Retina (tissue), 1 donor: ENCODE measurements around the gene KSR2.
"Not testable (repeated sequence)": the region's sequence is repeated elsewhere in the genome, so short reads cannot be mapped to it uniquely, and the experiment has no call there.

Experiments used
- DNase-seq: peaks from one replicate; pipeline ENCODE4 v3.0.0-alpha.2; 2016

The KSR2 gene

DNA sequence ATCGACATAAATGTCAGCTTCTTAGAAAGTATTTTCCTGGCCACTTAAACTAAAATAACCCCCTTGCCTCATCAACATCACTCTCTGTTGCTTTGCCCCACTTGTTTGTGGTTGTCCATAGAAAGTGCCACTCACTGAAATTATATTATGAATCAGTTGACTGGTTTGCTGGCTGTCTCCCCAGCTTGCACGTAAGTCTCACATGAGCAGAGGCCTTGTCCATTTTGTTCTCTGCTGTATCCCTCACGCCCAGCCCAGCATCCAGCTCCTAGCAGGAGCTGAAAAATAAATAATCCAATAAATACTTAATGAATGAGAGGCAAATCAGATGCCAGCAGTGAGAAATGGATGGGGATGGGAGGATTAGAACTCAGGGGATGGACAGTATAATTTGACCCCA is 159.3 kb downstream of the KSR2 start:
- no peak for DNase-seq

GRCh38 chr12:117807946-117808345 is 160.8 kb downstream of the KSR2 start:
- DNase-seq = no peak

DNA sequence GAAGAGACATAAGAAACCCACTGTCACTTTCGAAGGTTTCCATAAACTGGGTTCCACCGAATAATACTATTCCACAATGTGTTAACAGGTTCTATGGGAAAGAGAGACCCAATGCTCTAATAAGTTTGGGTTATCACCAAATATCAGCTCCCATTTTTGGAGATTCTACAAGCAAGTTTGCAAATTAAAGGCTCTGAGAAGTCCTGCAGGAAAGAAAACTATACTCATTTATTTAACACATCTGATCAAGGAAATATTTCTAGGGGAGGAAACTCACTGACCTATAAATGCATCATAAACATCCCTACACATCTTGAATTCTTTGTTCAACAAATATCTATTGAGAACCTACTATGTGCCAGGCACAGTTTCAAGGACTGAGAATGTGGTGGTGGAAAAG is 161.4 kb downstream of the KSR2 start:
- DNase-seq = no peak

DNA sequence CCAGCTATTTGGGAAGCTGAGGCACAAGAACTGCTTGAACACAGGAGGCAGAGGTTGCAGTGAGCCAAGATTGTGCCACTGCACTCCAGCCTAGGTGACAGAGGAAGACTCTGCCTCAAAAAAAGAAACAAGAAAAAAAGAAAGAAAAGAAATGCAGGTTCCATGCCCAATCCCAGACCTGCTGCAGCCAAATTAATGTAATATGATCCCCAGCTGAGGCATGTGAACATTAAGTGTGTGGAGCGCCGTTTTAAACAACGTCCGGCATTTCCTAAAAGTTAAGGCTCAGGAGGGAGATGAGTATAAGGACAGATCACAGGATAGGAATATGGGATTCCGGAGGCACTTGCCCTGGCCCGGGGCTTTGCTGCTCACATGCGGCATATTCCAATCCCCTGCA is 162.9 kb downstream of the KSR2 start:
- no peak for DNase-seq

DNA sequence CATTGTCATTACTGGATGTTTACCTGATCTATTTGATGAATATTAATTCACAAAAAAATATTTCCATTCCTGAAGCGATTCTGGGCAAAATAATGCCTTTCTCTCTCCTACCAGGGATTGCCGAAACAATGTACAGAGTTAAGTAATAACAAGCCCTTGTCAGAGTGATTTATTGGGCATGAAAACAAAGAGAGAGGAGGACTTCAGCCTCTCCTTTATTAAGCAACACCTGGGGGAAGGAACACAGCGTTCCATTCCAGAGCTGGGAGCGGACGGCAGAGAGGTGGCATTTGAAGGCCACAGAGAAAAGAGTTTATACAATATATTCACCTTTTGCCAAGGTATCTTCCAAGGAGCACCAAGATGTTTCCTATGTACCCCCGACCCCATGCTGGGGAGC is 165.8 kb downstream of the KSR2 start:
- no peak for DNase-seq

GRCh38 chr12:117800711-117801110 is 168.1 kb downstream of the KSR2 start:
- not testable (repeated sequence) for DNase-seq

DNA sequence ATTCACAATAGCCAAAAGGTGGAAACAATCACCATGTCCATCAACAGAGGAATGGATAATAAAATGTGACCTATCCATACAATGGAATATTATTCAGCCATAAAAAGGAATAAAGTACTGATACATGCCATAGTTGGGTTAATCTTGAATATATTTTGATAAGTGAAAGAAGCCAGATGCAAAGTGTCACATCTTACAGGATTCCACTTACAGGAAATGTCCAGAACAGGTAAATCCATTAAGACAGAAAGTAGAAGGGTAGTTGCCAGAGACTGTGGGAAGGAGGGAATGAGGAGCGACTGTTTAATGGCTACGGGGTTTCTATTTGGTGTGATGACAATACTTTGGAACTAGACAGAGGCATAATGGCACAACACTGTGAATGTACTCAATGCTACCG is 171.6 kb downstream of the KSR2 start:
- DNase-seq = no peak

GRCh38 chr12:117792877-117793424 is 175.8 kb downstream of the KSR2 start:
- no peak for DNase-seq

DNA sequence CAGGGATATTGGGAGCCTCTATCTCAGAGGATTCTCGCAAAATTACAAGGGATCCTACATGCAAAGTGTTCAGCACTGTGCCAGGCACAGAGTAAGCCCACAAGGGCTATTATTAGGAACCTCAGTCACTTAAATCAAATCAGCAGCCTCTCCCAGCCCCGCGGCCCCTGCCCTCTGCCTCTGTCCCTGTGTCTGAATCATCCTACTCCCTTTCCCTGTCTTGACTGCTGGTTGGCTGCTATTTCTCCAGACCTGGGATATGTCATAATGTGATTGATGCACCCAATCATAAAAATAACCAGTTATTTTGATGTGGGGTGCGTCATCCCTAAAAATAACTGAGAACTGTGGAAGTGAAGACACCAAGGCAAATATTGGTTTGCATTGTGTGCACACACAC is 176.3 kb downstream of the KSR2 start:
- no peak for DNase-seq

DNA sequence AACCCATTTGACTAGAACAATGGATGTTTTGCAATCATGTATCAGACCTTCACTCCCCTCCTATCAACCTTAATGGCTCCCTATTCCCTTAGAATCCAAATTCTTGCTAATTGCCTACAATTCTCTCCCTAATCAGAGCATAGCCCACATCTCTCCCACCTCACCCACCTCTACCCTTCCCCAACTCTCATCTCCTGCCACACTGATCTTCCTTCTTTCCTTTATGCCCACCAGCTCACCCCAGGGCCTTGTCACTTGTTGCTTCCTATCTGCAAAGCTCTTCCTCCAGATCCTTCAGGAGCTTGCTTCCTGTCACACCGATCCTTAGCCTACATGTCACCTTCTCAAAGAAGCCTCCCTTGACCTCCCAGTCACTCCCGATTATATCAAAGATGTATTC is 177.8 kb downstream of the KSR2 start:
- DNase-seq = no peak

DNA sequence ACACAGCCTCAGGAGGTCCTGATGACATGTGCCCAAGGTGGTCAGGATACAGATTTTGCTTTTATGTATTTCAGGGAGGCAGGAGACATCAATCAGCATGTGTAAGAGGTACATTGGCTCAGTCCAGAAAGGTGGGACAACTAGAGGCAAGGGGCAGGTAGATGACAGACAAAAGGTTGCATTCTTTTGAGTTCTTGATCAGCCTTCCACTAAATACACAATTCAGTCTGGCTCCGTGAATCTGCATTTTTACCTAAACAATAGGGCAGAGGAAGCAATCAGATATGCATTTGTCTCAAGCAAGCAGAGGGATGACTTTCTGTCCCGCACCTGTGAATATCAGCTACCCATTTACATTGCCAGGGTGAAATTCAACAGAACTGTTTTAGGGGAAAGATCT is 178.6 kb downstream of the KSR2 start:
- no peak for DNase-seq

GRCh38 chr12:117789195-117789912 is 179.4 kb downstream of the KSR2 start:
- DNase-seq = no peak

DNA sequence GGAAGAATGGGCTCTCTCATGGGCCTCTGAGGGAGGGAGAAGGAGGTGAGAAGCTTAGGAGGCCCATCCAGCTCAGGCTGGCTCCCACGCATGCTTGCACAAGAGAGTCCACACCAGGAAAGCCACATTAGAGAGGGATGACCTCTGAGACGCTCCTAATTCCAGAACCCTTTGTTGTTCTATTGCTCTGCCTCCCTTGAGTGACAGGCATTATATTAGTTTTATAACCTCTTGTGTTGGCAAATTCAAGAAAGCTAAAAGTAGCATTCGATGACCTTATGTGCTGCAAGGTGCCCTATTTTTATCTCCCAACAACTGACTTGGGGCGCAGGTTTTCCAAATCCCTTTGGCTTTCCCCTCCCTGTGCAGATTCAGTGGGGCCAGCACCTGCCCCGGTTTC is 190.1 kb downstream of the KSR2 start:
- no peak for DNase-seq

GRCh38 chr12:117774941-117775775 is 193.6 kb downstream of the KSR2 start:
- no peak for DNase-seq

DNA sequence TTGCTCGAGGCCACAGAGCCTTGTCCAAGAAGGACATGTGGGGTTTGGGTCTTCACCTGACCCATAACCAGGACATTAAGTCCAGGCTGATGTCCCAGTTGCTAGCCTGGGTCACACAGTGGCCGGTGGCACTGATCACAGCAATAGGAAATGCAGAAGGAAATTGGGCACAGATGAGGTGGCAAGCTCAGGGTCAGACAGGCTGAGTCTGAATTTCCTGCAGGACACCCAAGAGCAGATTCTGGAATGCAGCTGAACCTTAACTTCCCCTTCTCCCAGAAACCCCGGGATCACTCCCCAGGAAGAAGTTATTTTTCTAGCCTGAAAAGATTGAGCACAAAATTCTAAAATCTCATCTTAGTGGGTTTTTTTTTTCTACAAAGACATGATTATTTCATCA is 199.9 kb downstream of the KSR2 start:
- no peak for DNase-seq

- DNase-seq = no peak
Measured at GRCh38 chr12:117766008-117766407, 202.8 kb downstream of the KSR2 start.

DNA sequence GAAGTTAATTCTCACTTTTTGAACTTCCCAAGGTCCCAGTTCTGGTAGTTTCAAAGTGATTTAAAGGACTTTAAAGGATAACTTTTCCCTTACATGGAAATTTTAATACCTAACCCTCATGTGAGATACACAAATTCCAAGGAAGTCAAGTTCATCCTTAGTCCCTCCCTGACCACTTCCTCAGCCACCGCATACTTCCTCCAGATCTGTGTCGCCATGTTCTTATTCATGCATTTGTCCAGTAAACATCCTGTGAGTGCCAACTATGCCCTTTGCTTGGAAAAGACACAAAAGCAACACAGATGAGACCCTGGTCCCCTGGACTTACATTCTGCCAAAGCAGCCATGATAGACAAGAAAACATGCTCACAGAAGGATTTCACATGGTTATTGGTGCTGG is 206.6 kb downstream of the KSR2 start:
- DNase-seq = no peak

- DNase-seq = no peak
Measured at GRCh38 chr12:117761528-117762100, 207.2 kb downstream of the KSR2 start.

DNA sequence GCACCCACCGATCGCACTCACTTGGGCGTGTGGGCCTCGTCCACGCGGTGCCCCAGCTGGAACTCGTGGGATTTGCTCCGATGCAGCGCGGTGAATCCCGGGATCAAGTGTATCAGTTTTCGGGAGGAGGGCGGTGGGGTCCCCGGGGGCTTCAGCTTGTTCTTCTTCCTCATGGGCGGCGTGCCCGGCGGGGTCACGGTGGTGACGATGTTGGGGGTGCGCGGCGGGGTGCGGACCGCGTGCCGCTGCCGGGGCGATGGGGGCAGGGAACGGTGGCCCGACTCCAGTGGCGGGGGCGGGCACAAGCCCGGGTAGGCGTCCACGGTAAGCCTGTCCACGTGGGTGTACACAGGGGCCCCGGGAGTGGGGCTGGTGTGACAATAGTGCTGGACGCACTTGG is 207.8 kb downstream of the KSR2 start:
- no peak for DNase-seq

GRCh38 chr12:117750657-117751056 is 218.1 kb downstream of the KSR2 start:
- no peak for DNase-seq

- DNase-seq = no peak
Measured at GRCh38 chr12:117749431-117749830, 219.4 kb downstream of the KSR2 start.

DNA sequence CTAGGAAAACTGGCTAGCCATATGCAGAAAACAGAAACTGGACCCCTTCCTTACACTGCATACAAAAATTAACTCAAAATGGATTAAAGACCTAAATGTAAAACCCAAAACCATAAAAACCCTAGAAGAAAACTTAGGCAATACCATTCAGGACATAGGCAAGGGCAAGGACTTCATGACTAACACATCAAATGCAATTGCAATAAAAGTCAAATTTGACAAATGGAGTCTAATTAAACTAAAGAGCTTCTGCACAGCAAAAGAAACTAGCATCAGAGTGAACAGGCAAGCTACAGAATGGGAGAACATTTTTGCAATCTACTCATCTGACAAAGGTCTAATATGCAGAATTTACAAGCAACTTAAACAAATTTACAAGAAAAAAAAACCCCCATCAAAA is 222.4 kb downstream of the KSR2 start:
- not testable (repeated sequence) for DNase-seq

- DNase-seq = no peak
Measured at GRCh38 chr12:117744418-117744817, 224.4 kb downstream of the KSR2 start.

DNA sequence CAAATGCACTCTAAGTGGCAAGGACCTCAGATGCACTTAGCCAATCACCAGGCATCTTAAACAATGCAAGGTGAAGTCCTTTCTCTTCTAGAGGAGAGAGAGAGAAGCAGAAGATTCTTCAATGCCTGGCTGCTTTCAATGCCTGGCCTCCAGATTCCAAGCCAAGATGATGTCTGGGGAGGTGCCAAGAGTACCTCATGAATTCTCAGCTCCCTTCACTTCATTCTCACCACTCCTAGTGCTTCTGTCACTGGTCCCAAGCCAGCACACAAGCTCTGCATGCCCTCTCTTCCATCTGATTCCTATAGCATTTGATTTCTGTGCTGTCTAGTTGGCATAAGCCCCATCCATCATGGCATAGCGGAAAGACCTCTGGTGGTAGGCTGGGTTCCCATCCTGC is 225.0 kb downstream of the KSR2 start:
- DNase-seq = no peak
